ENCODE measurements around the gene SCART1. TPM values are rescaled to one million over a fixed set of nuclear protein-coding genes. Genes with fewer than 3 reads are reported as not detected.

SCART1 gene
- total RNA-seq, 1 experiment from 2014 or later = 0.50 TPM

DNA sequence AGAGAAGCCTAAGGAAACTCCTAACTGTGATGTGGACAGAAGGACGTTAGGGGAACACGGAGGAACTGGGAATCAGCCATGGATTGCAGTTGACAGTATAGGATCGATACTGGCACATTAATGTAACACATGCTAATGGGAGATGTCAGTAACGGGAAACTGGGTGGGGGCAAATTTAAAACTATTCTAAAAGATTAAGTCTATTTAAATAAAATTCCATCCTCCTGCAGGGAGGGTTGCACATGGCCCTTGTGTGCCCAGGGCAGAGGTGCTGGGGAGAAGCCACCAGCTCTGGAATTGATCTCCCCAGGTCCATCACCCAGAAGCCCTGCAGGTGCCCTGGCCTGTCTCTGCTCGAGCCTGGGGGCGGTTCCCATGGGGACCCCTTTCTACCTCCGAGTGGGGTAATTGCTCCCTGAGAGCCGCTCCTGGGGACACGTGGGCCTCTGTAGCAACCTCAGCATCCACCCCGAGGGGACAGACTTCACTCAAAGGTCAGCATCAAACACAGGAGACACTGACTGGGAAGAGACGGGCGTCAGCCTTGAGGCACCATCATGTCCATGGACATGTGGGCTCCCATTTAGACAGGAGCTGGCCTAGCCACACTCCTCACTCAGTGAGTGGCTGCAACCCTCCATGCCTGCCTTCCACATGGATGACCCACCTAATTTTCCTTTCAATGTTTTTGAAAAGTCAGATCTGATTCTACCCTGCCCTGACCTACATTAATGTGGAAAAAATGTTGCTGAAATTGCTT, 21.1 kb downstream of the SCART1 start:
- Mint-ChIP-seq H3K27me3 (ENCODE audit: low read depth) (no peaks in the 10 kb centered on the region), H3K9me3 (peaks cover 64 to 69% of the 10 kb centered on the region in 2 experiments), H3K4me1 (no peaks in the 10 kb centered on the region), H3K4me3 (no peak overlapping the region), H3K27ac (no peak overlapping the region), H3K36me3 (ENCODE audit: insufficient read depth in 1 of 3, low read depth in 3 of 3) (peaks cover 7 to 17% (median 9%) of the 10 kb centered on the region in 3 experiments; a peak in 6 of 7 replicates)
- Histone ChIP-seq H2BK20ac (ENCODE audit: low read depth, low read length, poor library complexity, severe bottlenecking) (no peak overlapping the region), H3K4ac (ENCODE audit: low read depth, low read length) (no peak overlapping the region), H3K4me1 (ENCODE audit: insufficient read depth, low read length) (no peaks in the 10 kb centered on the region), H3K23ac (ENCODE audit: insufficient read length, low read depth, low read length) (no peak overlapping the region), H3K23me2 (ENCODE audit: insufficient read length, low read depth, low read length, poor library complexity, severe bottlenecking) (no peaks in the 10 kb centered on the region), H3K9ac (ENCODE audit: extremely low read depth, insufficient read length, low read length) (no peak overlapping the region), H3K27ac (ENCODE audit: insufficient read length, low read depth, low read length) (no peak overlapping the region), H3K18ac (ENCODE audit: insufficient read length, low read depth, low read length) (no peak overlapping the region), H3K79me1 (ENCODE audit: insufficient read depth, low read depth, low read length, poor library complexity, severe bottlenecking) (no peaks in the 10 kb centered on the region), H2BK12ac (ENCODE audit: insufficient read length, low read depth, low read length) (no peak overlapping the region), H2BK120ac (ENCODE audit: low read depth, low read length, poor library complexity, severe bottlenecking) (no peak overlapping the region), H4K8ac (replicated peaks; ENCODE audit: insufficient read length, low read depth, low read length) (no peak overlapping the region), H3K4me2 (ENCODE audit: insufficient read depth, insufficient read length, low read length) (no peak overlapping the region), H2AK5ac (ENCODE audit: insufficient read length, low read length) (no peak overlapping the region), H3K79me2 (ENCODE audit: insufficient read depth, low read length) (no peaks in the 10 kb centered on the region), H2BK5ac (ENCODE audit: insufficient read length, low read length) (no peak overlapping the region), H3K56ac (ENCODE audit: insufficient read length, low read depth, low read length) (no peak overlapping the region), H4K91ac (ENCODE audit: insufficient read length, low read depth, low read length) (no peak overlapping the region), H3K27me3 (ENCODE audit: insufficient read depth, low read length) (no peaks in the 10 kb centered on the region), H4K5ac (ENCODE audit: insufficient read length, low read depth, low read length) (no peak overlapping the region), H3K14ac (ENCODE audit: insufficient read depth, low read length) (no peak overlapping the region), H3T11ph (ENCODE audit: low read length) (no peak overlapping the region), H2AFZ (ENCODE audit: low read length) (no peak overlapping the region), H4K20me1 (ENCODE audit: control insufficient read depth, insufficient read depth, insufficient read length) (no peaks in the 10 kb centered on the region), H2BK15ac (ENCODE audit: low read depth, low read length) (no peak overlapping the region), H3K9me3 (ENCODE audit: control insufficient read depth, low read depth, low read length) (peaks cover 67% of the 10 kb centered on the region)
- no peak for DNase-seq
- WGBS (ENCODE audit: extremely low coverage, insufficient read length, low lambda C conversion rate) = no CpG with 5 or more reads among the region's 12 CpGs
- TF ChIP-seq, protein P1, sequence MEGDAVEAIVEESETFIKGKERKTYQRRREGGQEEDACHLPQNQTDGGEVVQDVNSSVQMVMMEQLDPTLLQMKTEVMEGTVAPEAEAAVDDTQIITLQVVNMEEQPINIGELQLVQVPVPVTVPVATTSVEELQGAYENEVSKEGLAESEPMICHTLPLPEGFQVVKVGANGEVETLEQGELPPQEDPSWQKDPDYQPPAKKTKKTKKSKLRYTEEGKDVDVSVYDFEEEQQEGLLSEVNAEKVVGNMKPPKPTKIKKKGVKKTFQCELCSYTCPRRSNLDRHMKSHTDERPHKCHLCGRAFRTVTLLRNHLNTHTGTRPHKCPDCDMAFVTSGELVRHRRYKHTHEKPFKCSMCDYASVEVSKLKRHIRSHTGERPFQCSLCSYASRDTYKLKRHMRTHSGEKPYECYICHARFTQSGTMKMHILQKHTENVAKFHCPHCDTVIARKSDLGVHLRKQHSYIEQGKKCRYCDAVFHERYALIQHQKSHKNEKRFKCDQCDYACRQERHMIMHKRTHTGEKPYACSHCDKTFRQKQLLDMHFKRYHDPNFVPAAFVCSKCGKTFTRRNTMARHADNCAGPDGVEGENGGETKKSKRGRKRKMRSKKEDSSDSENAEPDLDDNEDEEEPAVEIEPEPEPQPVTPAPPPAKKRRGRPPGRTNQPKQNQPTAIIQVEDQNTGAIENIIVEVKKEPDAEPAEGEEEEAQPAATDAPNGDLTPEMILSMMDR (conservative IDR thresholded peaks at IDR 0.05) = no peak

Data from H9 (cell line).